GM23248 (cell line): ENCODE data around the gene SDF2L1. TPM values are rescaled to one million over a fixed set of nuclear protein-coding genes. Genes with fewer than 3 reads are reported as not detected.
"Not testable (repeated sequence)": the region's sequence is repeated elsewhere in the genome, so short reads cannot be mapped to it uniquely, and the experiment has no call there.

Experiments
- DNase-seq: peaks from one replicate; pipeline ENCODE4 v3.0.0-alpha.2; 2015
- H2AFZ ChIP-seq: fragments of 200-600 bp; sonication (generic); 2 replicates; pipeline ENCODE4 v1.6.1; 2016; ENCODE audit warnings: antibody characterized with exemption
- H3F3A ChIP-seq: fragments of 200-600 bp; sonication (generic); 2 replicates; pipeline ENCODE4 v1.6.1; 2016; ENCODE audit warnings: mild to moderate bottlenecking, antibody characterized with exemption, mixed run types; ENCODE audit not compliant: insufficient read depth
- H3K27ac ChIP-seq: fragments of 200-600 bp; sonication (generic); 2 replicates; pipeline ENCODE4 v1.5.1; 2016; ENCODE audit warnings: mild to moderate bottlenecking
- H3K27me3 ChIP-seq: fragments of 200-600 bp; sonication (generic); replicated peaks from 2 replicates; pipeline ENCODE4 v1.6.1; 2016; ENCODE audit warnings: mild to moderate bottlenecking; ENCODE audit not compliant: insufficient read depth
- H3K36me3 ChIP-seq: fragments of 200-600 bp; sonication (generic); 2 replicates; pipeline ENCODE4 v1.6.1; 2016; ENCODE audit warnings: low read depth, mild to moderate bottlenecking
- H3K4me1 ChIP-seq: fragments of 200-600 bp; sonication (generic); 2 replicates; pipeline ENCODE4 v1.6.1; 2016; ENCODE audit warnings: mild to moderate bottlenecking; ENCODE audit not compliant: insufficient read depth
- H3K4me2 ChIP-seq: fragments of 200-600 bp; sonication (generic); one replicate; pipeline ENCODE4 v1.6.1; 2016; ENCODE audit warnings: mild to moderate bottlenecking; ENCODE audit not compliant: unreplicated experiment
- H3K4me3 ChIP-seq: fragments of 200-600 bp; sonication (generic); 2 replicates; pipeline ENCODE4 v1.5.1; 2016; ENCODE audit warnings: mild to moderate bottlenecking
- H3K79me2 ChIP-seq: fragments of 200-600 bp; sonication (generic); 2 replicates; pipeline ENCODE4 v1.6.1; 2016; ENCODE audit warnings: mild to moderate bottlenecking; ENCODE audit not compliant: insufficient read depth
- H3K9ac ChIP-seq: fragments of 200-600 bp; sonication (generic); 2 replicates; pipeline ENCODE4 v1.6.1; 2016; ENCODE audit warnings: mild to moderate bottlenecking
- H3K9me2 ChIP-seq: fragments of 200-600 bp; sonication (generic); 2 replicates; pipeline ENCODE4 v1.6.1; 2016; ENCODE audit warnings: mixed run types, mild to moderate bottlenecking, moderate library complexity; ENCODE audit not compliant: insufficient read depth
- H3K9me3 ChIP-seq: fragments of 200-600 bp; sonication (generic); one replicate; pipeline ENCODE4 v1.6.1; 2017; ENCODE audit warnings: low read depth
- H4K20me1 ChIP-seq: fragments of 200-600 bp; sonication (generic); 2 replicates; pipeline ENCODE4 v1.6.0; 2016; ENCODE audit not compliant: insufficient read depth
- EZH2 ChIP-seq: fragments of 200-600 bp; sonication (generic); IDR thresholded peaks from 2 replicates; pipeline ENCODE4 v1.6.1; 2018; ENCODE audit warnings: antibody characterized with exemption, mild to moderate bottlenecking; ENCODE audit not compliant: insufficient read depth, poor library complexity, severe bottlenecking
- EZH2phosphoT487 ChIP-seq: fragments of 200-600 bp; sonication (generic); IDR thresholded peaks from 2 replicates; pipeline ENCODE4 v1.6.1; 2018; ENCODE audit warnings: antibody characterized with exemption, moderate library complexity, mild to moderate bottlenecking, low read depth; ENCODE audit not compliant: insufficient read depth
- WGBS, 2 experiments: methylation state at CpG; one replicate each; pipeline ENCODE4 v1.1.6; 2015 to 2017; ENCODE audit warnings: low lambda C conversion rate in 2 of 2, low coverage in 1 of 2; ENCODE audit errors: missing lambda C conversion rate in 2 of 2; 5-methylcytosine and 5-hydroxymethylcytosine counted together
- in situ Hi-C: fragments of 300-500 bp; cut with MboI; formaldehyde crosslinking; loops from 2 replicates; pipeline ENCODE4 v1.15.0; 2020
- polyA plus RNA-seq: library from polyadenylated mRNA; unstranded; fragments of >200 nt; fragmentation: Nextera tagmentation; extraction: Ambion mirVana; gene quantifications from 2 replicates; pipeline ENCODE4 v1.2.1, GENCODE V29; 2016
- total RNA-seq: library from RNA; depleted of rRNA; stranded (reverse); fragments of >200 nt; shearing (Covaris generic); gene quantifications from 2 replicates; pipeline ENCODE4 v1.2.3, GENCODE V29; 2014

The SDF2L1 gene
- total and polyA plus RNA-seq, 2 experiments from 2014 or later: 33.9 to 37.2 TPM

GRCh38 chr22:21605887-21606564, 36.1 kb upstream of the SDF2L1 start:
- peaks cover 100% of the 10 kb centered on the region for H3K79me2 ChIP-seq
- 0 out of 2 replicates have a peak, but pooled peaks cover 6% of the 10 kb centered on the region for H3K36me3 ChIP-seq
- 99% methylated on average over 7 of the region's 7 CpGs for whole genome bisulfite sequencing, 2 experiments
- no peak overlapping the region for H3K9ac ChIP-seq
- no peak overlapping the region for H3K27ac ChIP-seq
- no peak for DNase-seq
- in situ Hi-C loops: no loop called here
- H3K4me2 ChIP-seq: no peak overlapping the region
- 0 out of 2 replicates have a peak, but pooled peaks cover 11% of the 10 kb centered on the region for H4K20me1 ChIP-seq
- peaks cover 9% of the 10 kb centered on the region; the same call in 1 of the 2 replicates for H3F3A ChIP-seq
- no peaks in the 10 kb centered on the region for H3K9me2 ChIP-seq
- no peaks in the 10 kb centered on the region for H3K27me3 ChIP-seq
- TF ChIP-seq EZH2phosphoT487: no peak
- TF ChIP-seq EZH2: no peak
- H3K4me3 ChIP-seq: no peak overlapping the region
- H2AFZ ChIP-seq: no peak overlapping the region
- H3K4me1 ChIP-seq: no peaks in the 10 kb centered on the region
- H3K9me3 ChIP-seq: no peaks in the 10 kb centered on the region

GRCh38 chr22:21606775-21607174, 35.3 kb upstream of the SDF2L1 start:
- Histone ChIP-seq H3K4me2 (no peak overlapping the region), H3K4me1 (no peaks in the 10 kb centered on the region), H3K9ac (no peak overlapping the region), H3K27ac (no peak overlapping the region), H3K9me2 (no peaks in the 10 kb centered on the region), H3F3A (peaks cover 9% of the 10 kb centered on the region; the same call in 1 of the 2 replicates), H3K36me3 (0 out of 2 replicates have a peak, but pooled peaks cover 12% of the 10 kb centered on the region), H3K27me3 (no peaks in the 10 kb centered on the region), H4K20me1 (0 out of 2 replicates have a peak, but pooled peaks cover 11% of the 10 kb centered on the region), H3K79me2 (peaks cover 100% of the 10 kb centered on the region), H2AFZ (no peak overlapping the region), H3K9me3 (no peaks in the 10 kb centered on the region), H3K4me3 (no peak overlapping the region)
- 89% methylated on average over 8 of the region's 8 CpGs for WGBS, 2 experiments
- in situ Hi-C loops: no loop called here
- DNase-seq: no peak
- TF ChIP-seq EZH2: no peak
- no peak for TF ChIP-seq EZH2phosphoT487

- peaks cover 98% of the 10 kb centered on the region for H3K79me2 ChIP-seq
- H4K20me1 ChIP-seq: peaks cover 18% of the 10 kb centered on the region
- DNase-seq, H3K4me2 ChIP-seq, H2AFZ ChIP-seq, H3K9ac ChIP-seq, H3K9me2 ChIP-seq, in situ Hi-C loops, H3K27me3 ChIP-seq, H3F3A ChIP-seq, H3K27ac ChIP-seq, H3K9me3 ChIP-seq, H3K4me3 ChIP-seq, H3K4me1 ChIP-seq: not testable (repeated sequence)
- 98% methylated on average over 11 of the region's 11 CpGs for WGBS, 2 experiments
- peaks cover 17% of the 10 kb centered on the region; the same call in 1 of the 2 replicates for H3K36me3 ChIP-seq
Measured at GRCh38 chr22:21609556-21610157, 32.4 kb upstream of the SDF2L1 start.

- Histone ChIP-seq H3K27me3 (no peaks in the 10 kb centered on the region), H3K27ac (no peak overlapping the region), H3K9me2 (no peaks in the 10 kb centered on the region), H3K79me2 (peaks cover 98% of the 10 kb centered on the region), H4K20me1 (peaks cover 13% of the 10 kb centered on the region), H3K4me1 (no peaks in the 10 kb centered on the region), H3F3A (0 out of 2 replicates have a peak, but pooled peaks cover 7% of the 10 kb centered on the region), H3K4me3 (no peak overlapping the region), H3K4me2 (no peak overlapping the region), H3K9ac (no peak overlapping the region), H3K36me3 (peaks cover 17% of the 10 kb centered on the region; the same call in 1 of the 2 replicates), H2AFZ (no peak overlapping the region), H3K9me3 (no peaks in the 10 kb centered on the region)
- DNase-seq: no peak
- in situ Hi-C loops: no loop called here
- 51 to 63% methylated on average over 4 of the region's 4 CpGs for WGBS, 2 experiments
- TF ChIP-seq EZH2 (no peak), EZH2phosphoT487 (no peak)
Measured at GRCh38 chr22:21611210-21611977, 30.7 kb upstream of the SDF2L1 start.
